ENCODE results near the gene OR8I2. TPM values are rescaled to one million over a fixed set of nuclear protein-coding genes. Genes with fewer than 3 reads are reported as not detected.
"Not testable (repeated sequence)": the region's sequence is repeated elsewhere in the genome, so short reads cannot be mapped to it uniquely, and the experiment has no call there.

Gene OR8I2
- total RNA-seq, result not detected in 2 replicates

DNA sequence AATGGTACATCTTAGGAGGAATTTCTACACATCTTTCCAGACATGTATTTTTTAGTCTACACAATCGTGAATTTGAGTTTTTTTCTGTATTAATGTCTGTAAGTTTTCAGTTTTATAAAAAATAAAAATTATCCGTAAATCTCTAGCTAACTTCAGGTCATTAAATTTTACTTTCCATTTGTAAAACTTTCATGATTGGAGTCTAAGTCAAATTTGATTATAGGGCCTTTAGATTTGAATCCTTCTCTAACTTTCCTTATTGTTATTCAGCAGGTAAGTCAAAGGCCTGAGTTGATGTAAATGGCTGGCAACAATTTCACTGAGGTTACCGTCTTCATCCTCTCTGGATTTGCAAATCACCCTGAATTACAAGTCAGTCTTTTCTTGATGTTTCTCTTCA is at the start of gene OR8I2:
OR8I2 (plus strand) TSS at position 301 of the 400 bp plus-strand sequence; CDS start at position 301, 0 bp downstream.
- no peak for DNase-seq (ENCODE audit: low read depth)

DNA sequence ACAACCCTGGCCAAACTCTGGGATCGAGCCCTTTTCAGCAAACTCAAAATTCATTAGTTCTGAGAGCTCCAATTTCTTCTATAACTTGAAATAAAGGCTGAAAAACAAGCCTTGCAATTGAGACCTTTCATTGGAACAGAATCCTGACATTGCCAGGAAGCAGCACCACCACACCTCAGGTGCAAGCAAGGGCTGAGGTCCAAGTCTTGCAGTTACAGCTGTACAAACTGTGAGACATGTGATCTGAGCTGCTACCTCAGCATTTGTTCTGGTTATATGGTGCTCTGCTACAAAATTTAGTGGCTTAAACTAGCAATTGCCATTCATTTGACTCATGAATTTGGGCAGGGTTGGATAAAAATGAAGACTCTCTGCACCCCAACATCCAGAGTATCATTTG is 47.6 kb upstream of the OR8I2 start:
- DNase-seq (ENCODE audit: low read depth), result no peak

DNA sequence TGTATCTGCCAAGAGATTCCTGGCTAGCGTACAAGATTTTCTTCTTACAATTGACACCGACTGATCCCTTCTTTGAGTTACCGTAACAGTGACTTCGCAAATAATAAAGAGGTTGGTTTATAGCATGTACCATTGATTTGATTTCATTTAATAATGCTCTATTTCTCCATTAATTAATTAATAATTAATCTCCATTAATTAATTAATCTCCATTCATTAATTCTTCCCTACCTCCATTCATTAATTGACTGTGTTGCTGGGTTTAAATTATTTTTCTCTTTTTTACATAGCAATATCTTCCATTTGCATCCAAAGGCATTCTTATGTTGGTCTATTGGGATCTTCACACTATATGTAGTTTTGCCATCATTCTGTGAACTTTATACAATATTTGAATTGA is 44.6 kb upstream of the OR8I2 start:
- no peak for DNase-seq (ENCODE audit: low read depth)

DNA sequence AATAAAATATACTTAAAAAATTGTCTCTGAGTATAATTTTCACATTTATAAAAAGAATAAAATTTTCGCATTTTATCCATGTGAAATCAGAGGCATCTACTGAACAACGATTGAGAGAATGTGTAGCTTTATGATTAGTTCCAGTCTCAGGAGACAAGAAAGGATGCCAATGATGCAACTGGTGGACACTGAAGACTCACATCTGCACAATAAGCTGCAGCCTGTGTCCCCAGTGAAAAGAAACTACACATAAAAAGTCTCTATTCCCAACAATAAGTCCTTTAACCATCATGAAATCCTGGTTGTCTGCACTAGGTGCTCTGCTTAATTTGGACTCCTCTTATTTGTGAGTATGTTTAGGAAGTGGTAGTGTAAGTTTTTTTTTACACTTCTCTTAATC is 43.6 kb upstream of the OR8I2 start:
- no peak for DNase-seq (ENCODE audit: low read depth)

DNA sequence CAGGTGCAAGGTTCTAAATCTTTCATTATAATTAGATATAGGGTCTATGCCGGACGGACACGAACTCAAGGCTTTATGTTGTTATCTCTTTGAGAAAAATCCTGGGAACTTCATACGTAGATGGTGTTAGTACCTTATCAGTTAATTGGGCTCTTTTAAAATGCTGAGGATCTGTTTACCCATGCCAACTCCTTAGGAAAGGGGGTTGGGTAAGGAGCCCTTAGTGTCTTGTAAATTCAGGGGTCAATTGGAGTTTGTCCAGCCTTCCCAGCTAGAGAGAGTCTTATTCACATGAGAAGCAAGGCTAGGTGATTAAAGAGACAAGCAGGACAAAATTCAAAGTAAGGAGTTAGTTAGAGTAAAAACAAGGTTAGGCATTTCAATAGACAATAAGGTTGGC is 36.7 kb upstream of the OR8I2 start:
- not testable (repeated sequence) for DNase-seq (ENCODE audit: low read depth)

DNA sequence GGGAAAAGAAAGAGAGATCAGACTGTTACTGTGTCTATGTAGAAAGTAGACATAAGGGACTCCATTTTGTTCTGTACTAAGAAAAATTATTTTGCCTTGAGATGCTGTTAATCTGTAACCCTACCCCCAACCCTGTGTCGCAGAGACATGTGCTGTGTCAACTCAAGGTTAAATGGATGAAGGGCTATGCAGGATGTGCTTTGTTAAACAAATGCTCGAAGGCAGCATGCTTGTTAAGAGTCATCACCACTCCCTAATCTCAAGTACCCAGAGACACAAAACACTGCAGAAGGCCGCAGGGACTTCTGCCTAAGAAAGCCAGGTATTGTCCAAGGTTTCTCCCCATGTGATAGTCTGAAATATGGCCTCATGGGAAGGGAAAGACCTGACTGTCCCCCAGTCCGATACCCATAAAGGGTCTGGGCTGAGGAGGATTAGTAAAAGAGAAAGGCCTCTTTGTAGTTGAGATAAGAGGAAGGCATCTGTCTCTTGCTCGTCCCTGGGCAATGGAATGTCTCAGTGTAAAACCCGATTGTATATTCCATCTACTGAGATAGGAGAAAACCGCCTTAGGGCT is 35.4 kb upstream of the OR8I2 start:
- not testable (repeated sequence) for DNase-seq (ENCODE audit: low read depth)

DNA sequence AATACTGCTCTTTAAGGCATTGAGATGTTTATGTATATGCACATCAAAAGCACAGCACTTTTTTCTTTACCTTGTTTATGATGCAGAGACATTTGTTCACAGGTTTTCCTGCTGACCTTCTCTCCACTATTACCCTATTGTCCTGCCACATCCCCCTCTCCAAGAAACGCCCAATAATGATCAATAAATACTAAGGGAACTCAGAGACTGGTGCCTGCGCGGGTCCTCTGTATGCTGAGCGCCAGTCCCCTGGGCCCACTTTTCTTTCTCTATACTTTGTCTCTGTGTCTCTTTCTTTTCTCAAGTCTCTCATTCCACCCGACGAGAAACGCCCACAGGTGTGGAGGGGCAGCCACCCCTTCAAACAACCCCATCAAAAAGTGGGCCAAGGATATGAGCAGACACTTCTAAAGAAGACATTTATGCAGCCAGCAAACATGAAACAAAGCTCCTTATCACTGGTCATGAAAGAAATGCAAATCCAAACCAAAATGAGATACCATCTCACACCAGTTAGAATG is 34.8 kb upstream of the OR8I2 start:
- DNase-seq (ENCODE audit: low read depth), result not testable (repeated sequence)

DNA sequence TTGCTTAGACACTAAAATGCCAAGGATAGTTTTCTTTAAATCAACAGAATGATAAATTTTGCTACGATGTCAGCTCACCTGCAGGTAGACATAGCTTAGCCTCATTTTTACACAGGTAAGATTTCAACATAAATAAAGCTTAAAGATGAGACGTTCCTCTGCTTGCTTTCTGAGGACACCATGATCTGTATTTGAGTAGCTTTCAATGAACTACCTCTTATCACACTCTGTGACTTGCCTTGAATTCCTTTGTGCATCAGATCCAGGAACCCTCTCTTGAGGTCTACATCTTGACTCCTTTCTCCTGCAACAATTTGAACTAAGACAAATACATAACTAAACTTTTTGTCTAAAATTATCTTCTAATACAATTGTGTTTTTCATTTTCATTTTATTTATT is 26.1 kb upstream of the OR8I2 start:
- no peak for DNase-seq (ENCODE audit: low read depth)

DNA sequence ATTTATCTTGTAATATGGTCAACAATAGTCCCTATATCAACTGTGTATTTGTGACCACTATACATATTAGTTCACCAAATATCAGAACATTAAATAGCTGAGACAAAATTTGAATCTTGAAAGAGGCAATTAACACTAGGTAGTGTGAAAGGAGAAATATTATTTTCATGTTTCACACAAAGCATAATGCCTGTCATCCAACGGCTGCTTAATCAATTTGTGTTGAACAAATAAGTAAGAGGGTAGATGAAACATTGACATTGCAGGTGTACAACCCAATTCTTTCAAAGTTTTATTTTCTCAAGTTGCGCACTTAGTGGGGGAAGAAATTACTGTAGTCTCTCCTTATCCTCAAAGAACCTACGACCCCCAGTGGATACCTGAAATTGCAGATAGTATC is 3.4 kb upstream of the OR8I2 start:
- DNase-seq (ENCODE audit: low read depth), result no peak

DNA sequence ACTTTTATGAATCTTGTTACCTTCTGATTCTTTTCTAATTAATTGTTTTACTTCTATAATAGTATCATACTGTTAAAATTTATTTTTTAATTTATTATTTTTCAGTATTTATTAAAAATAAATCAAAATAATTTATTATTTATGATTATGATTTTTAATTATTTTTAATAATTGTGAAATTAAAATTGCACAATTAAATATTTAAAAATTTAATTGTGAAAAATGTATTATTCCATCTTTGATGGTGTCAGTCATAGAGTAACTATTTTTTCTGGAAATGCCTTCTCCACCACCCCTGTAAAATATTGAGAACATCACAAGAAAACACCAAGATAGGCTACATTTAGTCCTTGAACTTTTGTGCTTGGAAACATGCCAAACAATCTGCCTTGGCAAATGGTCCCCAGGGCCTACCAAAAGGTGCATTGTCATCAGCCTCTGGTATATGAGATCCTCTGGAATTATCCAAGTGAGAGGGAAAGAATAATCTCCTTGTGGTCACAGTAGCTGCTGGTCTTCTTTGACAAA is 10.2 kb downstream of the OR8I2 start, which contains the start of gene OR8H2:
OR8H2 (plus strand) TSS at position 478 of the 528 bp plus-strand sequence. CDS start 1,356 bp downstream, outside the sequence.
- no peak for DNase-seq (ENCODE audit: low read depth)

DNA sequence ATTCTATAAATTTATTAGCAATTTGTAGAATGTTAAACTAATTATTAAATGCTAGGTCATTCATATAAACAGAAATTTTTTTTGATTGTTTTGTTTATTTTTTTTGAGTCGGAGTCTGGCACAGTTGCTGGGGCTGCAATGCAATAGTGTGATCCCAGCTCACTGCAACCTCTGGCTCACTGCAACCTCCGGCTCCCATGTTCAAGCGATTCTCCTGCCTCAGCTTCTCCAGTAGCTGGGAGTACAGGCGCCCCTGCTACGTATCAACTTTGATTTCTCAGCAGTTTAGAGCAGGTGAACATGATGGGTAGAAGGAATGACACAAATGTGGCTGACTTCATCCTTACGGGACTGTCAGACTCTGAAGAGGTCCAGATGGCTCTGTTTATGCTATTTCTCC is 29.0 kb downstream of the OR8I2 start, which contains the start of gene OR8H3:
OR8H3 (plus strand) TSS at position 301 of the 400 bp plus-strand sequence; CDS start at position 301, 0 bp downstream.
- no peak for DNase-seq (ENCODE audit: low read depth)

DNA sequence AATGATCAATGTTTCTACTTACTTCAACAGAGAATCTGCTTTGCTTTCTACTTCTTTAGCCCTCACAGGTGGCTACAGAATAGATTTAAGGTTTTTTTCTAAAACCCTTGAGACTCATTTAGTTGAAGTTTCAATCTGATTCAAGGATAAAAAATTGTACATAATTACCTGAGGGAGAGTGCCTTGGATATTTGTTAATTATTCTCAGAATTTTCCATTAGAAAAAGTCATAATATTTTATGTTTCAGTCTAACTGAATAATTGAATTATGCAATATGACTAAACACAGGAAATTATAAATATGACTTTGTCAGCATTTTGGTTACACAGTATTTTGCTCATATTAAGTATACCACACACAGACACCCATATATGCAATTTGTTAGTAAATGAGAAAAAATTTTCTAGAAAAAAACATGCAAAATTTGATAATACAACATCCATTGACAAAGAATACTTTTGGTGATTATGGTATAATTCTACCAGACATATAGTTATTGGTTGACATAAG is 47.1 kb downstream of the OR8I2 start, which contains the start of gene OR8J3:
OR8J3 (minus strand) TSS at position 51 of the 511 bp plus-strand sequence. CDS start 2,483 bp downstream, outside the sequence.
- DNase-seq (ENCODE audit: low read depth), result no peak

DNA sequence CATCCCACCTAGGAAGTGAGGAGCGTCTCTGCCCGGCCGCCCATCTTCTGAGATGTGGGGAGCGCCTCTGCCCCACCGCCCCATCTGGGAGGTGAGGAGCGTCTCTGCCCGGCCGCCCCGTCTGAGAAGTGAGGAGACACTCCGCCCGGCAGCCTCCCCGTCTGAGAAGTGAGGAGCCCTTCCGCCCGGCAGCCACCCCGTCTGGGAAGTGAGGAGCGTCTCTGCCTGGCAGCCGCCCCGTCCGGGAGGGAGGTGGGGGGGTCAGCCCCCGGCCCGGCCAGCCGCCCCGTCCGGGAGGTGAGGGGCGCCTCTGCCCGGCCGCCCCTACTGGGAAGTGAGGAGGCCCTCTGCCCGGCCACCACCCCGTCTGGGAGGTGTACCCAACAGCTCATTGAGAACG is 50.6 kb downstream of the OR8I2 start:
- not testable (repeated sequence) for DNase-seq (ENCODE audit: low read depth)

Other genes starting within 250 kb of the OR8I2 start
- not detected in 2 replicates for gene TRIM51, start 210.0 kb upstream of the OR8I2 start, total RNA-seq
- gene OR5W2, start 178.7 kb upstream of the OR8I2 start, total RNA-seq, result not detected in 2 replicates
- gene OR5I1, start 156.9 kb upstream of the OR8I2 start, total RNA-seq, result not detected in 2 replicates
- not detected in 2 replicates for gene OR10AG1, start 123.4 kb upstream of the OR8I2 start, total RNA-seq
- gene OR5F1, start 98.7 kb upstream of the OR8I2 start, total RNA-seq, result not detected in 2 replicates
- gene OR5AS1, start 65.7 kb upstream of the OR8I2 start, total RNA-seq, result not detected in 2 replicates
- gene OR8H2, start 10.4 kb downstream of the OR8I2 start, total RNA-seq, result not detected in 2 replicates
- gene OR8H3, start 29.1 kb downstream of the OR8I2 start, total RNA-seq, result not detected in 2 replicates
- not detected in 2 replicates for gene OR8J3, start 46.9 kb downstream of the OR8I2 start, total RNA-seq
- gene OR8K5, start 67.0 kb downstream of the OR8I2 start, total RNA-seq, result not detected in 2 replicates
- gene OR5J2, start 83.3 kb downstream of the OR8I2 start, total RNA-seq, result not detected in 2 replicates
- not detected in 2 replicates for gene OR5T2, start 140.9 kb downstream of the OR8I2 start, total RNA-seq
- not detected in 2 replicates for gene OR5T3, start 158.9 kb downstream of the OR8I2 start, total RNA-seq
- not detected in 2 replicates for gene OR5T1, start 180.8 kb downstream of the OR8I2 start, total RNA-seq
- gene OR8H1, start 198.9 kb downstream of the OR8I2 start, total RNA-seq, result not detected in 2 replicates
- not detected in 2 replicates for gene OR8K3, start 221.8 kb downstream of the OR8I2 start, total RNA-seq

Measured in renal cortical epithelial cell (primary cell).